ENCODE measurements around the gene AKAP6. TPM values are rescaled to one million over a fixed set of nuclear protein-coding genes. Genes with fewer than 3 reads are reported as not detected.

Gene AKAP6
- total and polyA plus RNA-seq, 10 of the 15 experiments (the other 5 are each of a cell fraction or from before 2014, with no cell fraction given), result 0.35 to 5.9 (median 2.2) TPM

GRCh38 chr14:32621585-32621984, 292.5 kb downstream of the AKAP6 start:
- Histone ChIP-seq H3K27ac (ENCODE audit: control insufficient read depth, insufficient read depth) (no peak overlapping the region), H3K79me2 (ENCODE audit: control insufficient read depth, insufficient read depth, low read length) (no peaks in the 10 kb centered on the region), H3K9me3 (replicated peaks; ENCODE audit: control insufficient read depth, insufficient read depth, low read length) (no peaks in the 10 kb centered on the region; the same call in 2 of the 3 replicates), H3K36me3 (ENCODE audit: control insufficient read depth in 2 of 2, insufficient read depth in 2 of 2, low read length in 1 of 2) (no peaks in the 10 kb centered on the region), H3K4me3 (no peak overlapping the region), H4K20me1 (ENCODE audit: control insufficient read depth, insufficient read depth) (no peaks in the 10 kb centered on the region), H3K4me1 (ENCODE audit: control insufficient read depth, insufficient read depth, low read length) (peaks cover 4% of the 10 kb centered on the region), H3K27me3 (replicated peaks in 1 of 2; ENCODE audit: control insufficient read depth in 2 of 2, insufficient read depth in 2 of 2, low read length in 1 of 2) (no peaks in the 10 kb centered on the region), H3K9ac (ENCODE audit: control insufficient read depth, insufficient read depth, low read length) (no peak overlapping the region), H3K4me2 (ENCODE audit: control insufficient read depth, insufficient read depth) (no peak overlapping the region), H2AFZ (ENCODE audit: control insufficient read depth, low read depth, low read length) (no peak overlapping the region)
- ChIA-PET SMC1A (ENCODE audit: uncharacterized antibody, unreplicated experiment) (interaction anchor here (0.6 to 1.6 kb wide), 4 partner anchors 12 to 28 kb away, joined by 3 to 5 read pairs (median 3); no protein-coding TSS in a partner anchor), POLR2A (no interaction called here), CTCF (interaction anchor here (0.7 to 1.6 kb wide), 3 partner anchors 9 to 46 kb away, joined by 3 read pairs; no protein-coding TSS in a partner anchor), RAD21 (ENCODE audit: unreplicated experiment) (no interaction called here)
- in situ Hi-C loops (cut with MboI), result no loop called here
- FAIRE-seq (no peak), DNase-seq (ENCODE audit: low read depth, low spot score) (no peak), ATAC-seq (no peak)
- intact Hi-C loops (cut with micrococcal nuclease; ENCODE audit: unreplicated experiment), result no loop called here
- TF ChIP-seq RELA (IDR thresholded peaks at IDR 0.05; ENCODE audit: borderline replicate concordance, partially characterized antibody) (no peak), MTA2 (IDR thresholded peaks at IDR 0.05; ENCODE audit: low read depth) (no peak), CHD2 (IDR thresholded peaks at IDR 0.05; ENCODE audit: borderline replicate concordance, low read depth, low read length) (no peak), MAX (IDR thresholded peaks at IDR 0.05; ENCODE audit: low read depth, low read length) (no peak)
- TF ChIP-seq, protein P1, sequence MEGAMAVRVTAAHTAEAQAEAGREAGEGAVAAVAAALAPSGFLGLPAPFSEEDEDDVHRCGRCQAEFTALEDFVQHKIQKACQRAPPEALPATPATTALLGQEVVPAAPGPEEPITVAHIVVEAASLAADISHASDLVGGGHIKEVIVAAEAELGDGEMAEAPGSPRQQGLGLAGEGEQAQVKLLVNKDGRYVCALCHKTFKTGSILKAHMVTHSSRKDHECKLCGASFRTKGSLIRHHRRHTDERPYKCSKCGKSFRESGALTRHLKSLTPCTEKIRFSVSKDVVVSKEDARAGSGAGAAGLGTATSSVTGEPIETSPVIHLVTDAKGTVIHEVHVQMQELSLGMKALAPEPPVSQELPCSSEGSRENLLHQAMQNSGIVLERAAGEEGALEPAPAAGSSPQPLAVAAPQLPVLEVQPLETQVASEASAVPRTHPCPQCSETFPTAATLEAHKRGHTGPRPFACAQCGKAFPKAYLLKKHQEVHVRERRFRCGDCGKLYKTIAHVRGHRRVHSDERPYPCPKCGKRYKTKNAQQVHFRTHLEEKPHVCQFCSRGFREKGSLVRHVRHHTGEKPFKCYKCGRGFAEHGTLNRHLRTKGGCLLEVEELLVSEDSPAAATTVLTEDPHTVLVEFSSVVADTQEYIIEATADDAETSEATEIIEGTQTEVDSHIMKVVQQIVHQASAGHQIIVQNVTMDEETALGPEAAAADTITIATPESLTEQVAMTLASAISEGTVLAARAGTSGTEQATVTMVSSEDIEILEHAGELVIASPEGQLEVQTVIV (IDR thresholded peaks at IDR 0.05; ENCODE audit: borderline replicate concordance, partially characterized antibody), result no peak
- BruUV-seq (replicated peaks), result no TSS peak
- WGBS (ENCODE audit: insufficient coverage, insufficient replicate concordance, low lambda C conversion rate, missing lambda C conversion rate), result 100% methylated on average over 1 of the region's 1 CpG
